Head of caudate nucleus (tissue), 42 donors: ENCODE measurements around the gene LYPD1.

Source experiments
- DNase-seq, 42 donors: peaks; one replicate each; pipeline versions ENCODE4 v3.0.0 to v3.0.0-alpha.2; 2020 to 2021; ENCODE audit warnings: mixed read lengths in 7 of 42
- intact Hi-C: fragments of 100-400 bp; cut with DNase I; formaldehyde crosslinking; loops from one replicate; pipeline ENCODE4 v1.15.0; 2022

The LYPD1 gene

GRCh38 chr2:132670496-132671150, 618 bp upstream of the LYPD1 start:
- DNase-seq = peak; percentile 22 to 75 (median 54)
- intact Hi-C loops = no loop called here

GRCh38 chr2:132668987-132669907, 758 bp downstream of the LYPD1 start:
- DNase-seq = peak in 37 of 42 donors; percentile 17 to 70 (median 44)
- intact Hi-C loops = no loop called here

- peak in 38 of 42 donors; percentile 14 to 76 (median 45) for DNase-seq
- intact Hi-C loops = no loop called here
Measured at GRCh38 chr2:132668189-132668823, 1.7 kb downstream of the LYPD1 start.

- DNase-seq = no peak
- intact Hi-C loops = no loop called here
Measured at GRCh38 chr2:132667706-132668105, 2.3 kb downstream of the LYPD1 start.

- peak in 1 of 42 donors; percentile 42 for DNase-seq
Measured at GRCh38 chr2:132665401-132666140, 4.4 kb downstream of the LYPD1 start.

GRCh38 chr2:132664096-132664495, 5.9 kb downstream of the LYPD1 start:
- intact Hi-C loops = no loop called here
- no peak for DNase-seq

More at GRCh38 chr2:132665401-132666140, 4.4 kb downstream of the LYPD1 start:
- intact Hi-C loops = no loop called here

GRCh38 chr2:132662732-132663131, 7.3 kb downstream of the LYPD1 start:
- intact Hi-C loops = no loop called here
- DNase-seq = no peak

- no peak for DNase-seq
- intact Hi-C loops = no loop called here
Measured at GRCh38 chr2:132659331-132659730, 10.7 kb downstream of the LYPD1 start.

GRCh38 chr2:132656266-132656975, 13.6 kb downstream of the LYPD1 start:
- intact Hi-C loops = no loop called here
- no peak for DNase-seq

- intact Hi-C loops = no loop called here
- DNase-seq = no peak
Measured at GRCh38 chr2:132654968-132655367, 15.0 kb downstream of the LYPD1 start.

- intact Hi-C loops = no loop called here
- no peak for DNase-seq
Measured at GRCh38 chr2:132654335-132654734, 15.7 kb downstream of the LYPD1 start.

- intact Hi-C loops = no loop called here
Measured at GRCh38 chr2:132652474-132652873, 17.5 kb downstream of the LYPD1 start.

GRCh38 chr2:132651115-132652045, 18.6 kb downstream of the LYPD1 start:
- peak in 16 of 42 donors; percentile 23 to 66 (median 39) for DNase-seq
- intact Hi-C loops = no loop called here

More at GRCh38 chr2:132652474-132652873, 17.5 kb downstream of the LYPD1 start:
- peak in 2 of 42 donors; percentile 15 to 16 for DNase-seq

- intact Hi-C loops = no loop called here
- DNase-seq = no peak
Measured at GRCh38 chr2:132646540-132647108, 23.4 kb downstream of the LYPD1 start.

- intact Hi-C loops = no loop called here
Measured at GRCh38 chr2:132645722-132646539, 24.1 kb downstream of the LYPD1 start.

GRCh38 chr2:132645176-132645575, 24.8 kb downstream of the LYPD1 start:
- intact Hi-C loops = no loop called here
- peak in 10 of 42 donors; percentile 7 to 56 (median 26) for DNase-seq

More at GRCh38 chr2:132645722-132646539, 24.1 kb downstream of the LYPD1 start:
- DNase-seq = peak in 23 of 42 donors; percentile 12 to 63 (median 30)
